ENCODE measurements around the gene MVP. TPM values are rescaled to one million over a fixed set of nuclear protein-coding genes. Genes with fewer than 3 reads are reported as not detected.
"Not testable (repeated sequence)": the region's sequence is repeated elsewhere in the genome, so short reads cannot be mapped to it uniquely, and the experiment has no call there.

Gene MVP
- total RNA-seq, 1 donor from 2014 or later = 111 TPM

- H3K4me1 ChIP-seq = no peaks in the 10 kb centered on the region
- no peaks in the 10 kb centered on the region for H3K27me3 ChIP-seq
- TF ChIP-seq POLR2AphosphoS5 (IDR thresholded peaks at IDR 0.05; ENCODE audit: insufficient read depth in 1 of 2, low read depth in 1 of 2) = no peak
- TF ChIP-seq CTCF (IDR thresholded peaks at IDR 0.05) = no peak
- no peak for TF ChIP-seq POLR2A (IDR thresholded peaks at IDR 0.05)
- no peaks in the 10 kb centered on the region for H3K9me3 ChIP-seq
- no peak overlapping the region for H3K27ac ChIP-seq
- no peak overlapping the region for H3K4me3 ChIP-seq
- intact Hi-C loops (cut with DNase I) = no loop called here
- no peaks in the 10 kb centered on the region for H3K36me3 ChIP-seq
- DNase-seq (ENCODE audit: extremely low spot score in 2 of 2) = no peak
These were observed 40.8 kb upstream of the MVP start for GRCh38 chr16:29779474-29779873.

GRCh38 chr16:29783094-29783953 is 36.9 kb upstream of the MVP start:
- DNase-seq (ENCODE audit: extremely low spot score in 2 of 2); H3K4me3 ChIP-seq; H3K27me3 ChIP-seq; intact Hi-C loops (cut with DNase I); H3K36me3 ChIP-seq; H3K9me3 ChIP-seq; H3K27ac ChIP-seq: not testable (repeated sequence)
- H3K4me1 ChIP-seq = peaks cover 12% of the 10 kb centered on the region

GRCh38 chr16:29784157-29784556 is 36.1 kb upstream of the MVP start:
- intact Hi-C loops (cut with DNase I) = no loop called here
- H3K4me1 ChIP-seq = peaks cover 12% of the 10 kb centered on the region
- no peak for DNase-seq (ENCODE audit: extremely low spot score in 2 of 2)
- no peaks in the 10 kb centered on the region for H3K36me3 ChIP-seq
- no peaks in the 10 kb centered on the region for H3K27me3 ChIP-seq
- H3K4me3 ChIP-seq = no peak overlapping the region
- no peaks in the 10 kb centered on the region for H3K9me3 ChIP-seq
- TF ChIP-seq POLR2A (IDR thresholded peaks at IDR 0.05) (no peak), POLR2AphosphoS5 (IDR thresholded peaks at IDR 0.05; ENCODE audit: insufficient read depth in 1 of 2, low read depth in 1 of 2) (no peak), CTCF (IDR thresholded peaks at IDR 0.05) (no peak)
- H3K27ac ChIP-seq = no peak overlapping the region

GRCh38 chr16:29784901-29785500 is 35.3 kb upstream of the MVP start:
- H3K36me3 ChIP-seq = no peaks in the 10 kb centered on the region
- no peaks in the 10 kb centered on the region for H3K27me3 ChIP-seq
- H3K4me1 ChIP-seq = peaks cover 18% of the 10 kb centered on the region
- peak overlapping the region; percentile 8 to 13 for H3K4me3 ChIP-seq
- DNase-seq (ENCODE audit: extremely low spot score in 2 of 2) = no peak
- no peaks in the 10 kb centered on the region for H3K9me3 ChIP-seq
- TF ChIP-seq POLR2AphosphoS5 (IDR thresholded peaks at IDR 0.05; ENCODE audit: insufficient read depth in 1 of 2, low read depth in 1 of 2) (peak in 1 of 2 donors; percentile 16), CTCF (IDR thresholded peaks at IDR 0.05) (peak; percentile 30 to 49 (median 45)), POLR2A (IDR thresholded peaks at IDR 0.05) (no peak)
- intact Hi-C loops (cut with DNase I) = no loop called here
- no peak overlapping the region for H3K27ac ChIP-seq

- DNase-seq (ENCODE audit: extremely low spot score in 2 of 2); intact Hi-C loops (cut with DNase I); H3K27me3 ChIP-seq; H3K4me3 ChIP-seq; H3K36me3 ChIP-seq; H3K9me3 ChIP-seq; H3K27ac ChIP-seq: not testable (repeated sequence)
- H3K4me1 ChIP-seq = peaks cover 35% of the 10 kb centered on the region
These were observed 33.1 kb upstream of the MVP start for GRCh38 chr16:29787155-29787554.

- intact Hi-C loops (cut with DNase I) = no loop called here
- peak overlapping the region; percentile 69 for H3K4me3 ChIP-seq
- no peak for DNase-seq (ENCODE audit: extremely low spot score in 2 of 2)
- H3K27ac ChIP-seq = peak overlapping the region; percentile 91
- TF ChIP-seq POLR2A (IDR thresholded peaks at IDR 0.05) (no peak), CTCF (IDR thresholded peaks at IDR 0.05) (no peak), POLR2AphosphoS5 (IDR thresholded peaks at IDR 0.05; ENCODE audit: insufficient read depth in 1 of 2, low read depth in 1 of 2) (no peak)
- H3K27me3 ChIP-seq = no peaks in the 10 kb centered on the region
- H3K36me3 ChIP-seq = no peaks in the 10 kb centered on the region
- peaks cover 34% of the 10 kb centered on the region for H3K4me1 ChIP-seq
- no peaks in the 10 kb centered on the region for H3K9me3 ChIP-seq
These were observed 30.5 kb upstream of the MVP start for GRCh38 chr16:29789775-29790182.
